H1 (cell line): Measurements from ENCODE around the gene TGOLN2. TPM values are rescaled to one million over a fixed set of nuclear protein-coding genes. Genes with fewer than 3 reads are reported as not detected.

Source experiments
- CTCF ChIA-PET: fragments of 300-600 bp; sonication (Branson Sonifier 250); formaldehyde crosslinking; loops from one replicate; lab custom pipeline; 2021; ENCODE audit not compliant: partially characterized antibody; lab: Charles Lee
- POLR2A ChIA-PET: fragments of 300-600 bp; sonication (Branson Sonifier 250); formaldehyde crosslinking; loops from one replicate; lab custom pipeline; 2021; ENCODE audit warnings: inconsistent platforms; ENCODE audit not compliant: partially characterized antibody; lab: Charles Lee
- DNase-seq, 2 experiments: peaks; one replicate each; pipeline versions ENCODE4 v3.0.0 to v3.0.0-alpha.2; 2010 to 2022; ENCODE audit warnings: low spot score in 2 of 2, low read depth in 1 of 2, mixed read lengths in 1 of 2
- FAIRE-seq: peaks from 2 replicates; lab custom pipeline; 2011; peaks lifted over from hg19 to GRCh38; lab: Jason Lieb, UNC
- H2AFZ ChIP-seq: 2 replicates; pipeline ENCODE4 v1.8.1; 2012; ENCODE audit warnings: low read length, inconsistent platforms
- H2AK5ac ChIP-seq: 2 replicates; pipeline ENCODE4 v1.6.1; 2013; ENCODE audit warnings: low read depth, low read length
- H2BK120ac ChIP-seq: replicated peaks from 2 replicates; pipeline ENCODE3; 2013; ENCODE audit warnings: low read depth, low read length, inconsistent platforms
- H2BK12ac ChIP-seq: 2 replicates; pipeline ENCODE4 v1.6.1; 2013; ENCODE audit warnings: low read depth, low read length
- H2BK15ac ChIP-seq: 2 replicates; pipeline ENCODE4 v1.6.1; 2013; ENCODE audit warnings: low read length
- H2BK20ac ChIP-seq: 2 replicates; pipeline ENCODE4 v1.6.1; 2013; ENCODE audit warnings: low read length
- H2BK5ac ChIP-seq: 2 replicates; pipeline ENCODE4 v1.6.1; 2013; ENCODE audit warnings: low read depth, low read length
- H3K14ac ChIP-seq: 2 replicates; pipeline ENCODE4 v1.6.1; 2013; ENCODE audit warnings: inconsistent platforms; ENCODE audit not compliant: insufficient read length
- H3K18ac ChIP-seq: 2 replicates; pipeline ENCODE4 v1.6.1; 2013; ENCODE audit warnings: low read length; ENCODE audit errors: extremely low read depth
- H3K23ac ChIP-seq: 2 replicates; pipeline ENCODE4 v1.6.1; 2013; ENCODE audit warnings: inconsistent platforms; ENCODE audit not compliant: insufficient read length
- H3K23me2 ChIP-seq: 2 replicates; pipeline ENCODE4 v1.6.1; 2013; ENCODE audit warnings: low read depth, low read length
- H3K27ac ChIP-seq: 2 replicates; pipeline ENCODE4 v1.6.1; 2011; ENCODE audit warnings: low read depth, low read length, inconsistent platforms
- H3K27me3 ChIP-seq, 4 experiments: replicated peaks in 1 of 4; 1 replicate in 1 of 4; 2 replicates in 3 of 4; pipeline versions ENCODE4 v1.6.1 to v1.8.1; 2011 to 2013; ENCODE audit warnings: low read length in 3 of 4, mild to moderate bottlenecking in 3 of 4, inconsistent platforms in 2 of 4, mixed read lengths in 2 of 4, moderate library complexity in 1 of 4; ENCODE audit not compliant: control insufficient read depth in 3 of 4, insufficient read depth in 3 of 4; ENCODE audit errors: extremely low read depth in 1 of 4
- H3K36me3 ChIP-seq, 4 experiments: 2 replicates each; pipeline versions ENCODE4 v1.6.1 to v1.8.1; 2011 to 2013; ENCODE audit warnings: mild to moderate bottlenecking in 4 of 4, low read length in 3 of 4, moderate library complexity in 2 of 4, control low read depth in 1 of 4, inconsistent platforms in 1 of 4; ENCODE audit not compliant: insufficient read depth in 4 of 4, control insufficient read depth in 2 of 4
- H3K4ac ChIP-seq: replicated peaks from 2 replicates; pipeline ENCODE3; 2013; ENCODE audit warnings: low read length, low read depth, mixed read lengths, inconsistent platforms; ENCODE audit not compliant: insufficient read length
- H3K4me1 ChIP-seq, 4 experiments: replicated peaks in 1 of 4; 1 replicate in 1 of 4; 2 replicates in 3 of 4; pipeline versions ENCODE4 v1.6.1 to v1.8.1; 2011 to 2013; ENCODE audit warnings: low read length in 3 of 4, inconsistent platforms in 2 of 4, mixed read lengths in 1 of 4; ENCODE audit not compliant: insufficient read depth in 4 of 4, control insufficient read depth in 3 of 4
- H3K4me2 ChIP-seq, 2 experiments: 2 replicates each; pipeline versions ENCODE4 v1.6.1 to v1.8.1; 2011 to 2013; ENCODE audit warnings: low read depth in 2 of 2, low read length in 2 of 2, control low read depth in 1 of 2, inconsistent platforms in 1 of 2, mild to moderate bottlenecking in 1 of 2; ENCODE audit not compliant: insufficient read depth in 1 of 2
- H3K4me3 ChIP-seq, 4 experiments: fragments of 200-600, 300-600 bp in 1 of 4; sonication (generic), shearing (Covaris generic), sonication (Bioruptor Twin) in 1 of 4; 2 replicates each; pipeline versions ENCODE4 v1.5.1 to v1.8.1; 2011 to 2016; ENCODE audit warnings: low read length in 4 of 4, low read depth in 3 of 4, control low read depth in 2 of 4, inconsistent platforms in 2 of 4, mild to moderate bottlenecking in 2 of 4, mixed read lengths in 1 of 4, moderate library complexity in 1 of 4; ENCODE audit not compliant: insufficient read depth in 2 of 4; ENCODE audit errors: extremely low read depth in 1 of 4
- H3K56ac ChIP-seq: replicated peaks from 2 replicates; pipeline ENCODE3; 2013; ENCODE audit warnings: low read depth, mild to moderate bottlenecking, mixed read lengths, low read length, inconsistent platforms; ENCODE audit not compliant: insufficient read length
- H3K79me1 ChIP-seq: 2 replicates; pipeline ENCODE4 v1.6.1; 2013; ENCODE audit warnings: low read depth, low read length, control low read depth
- H3K79me2 ChIP-seq, 2 experiments: 2 replicates each; pipeline versions ENCODE4 v1.6.1 to v1.8.1; 2012 to 2013; ENCODE audit warnings: low read length in 2 of 2, mild to moderate bottlenecking in 2 of 2, inconsistent platforms in 1 of 2; ENCODE audit not compliant: insufficient read depth in 2 of 2, control insufficient read depth in 1 of 2
- H3K9ac ChIP-seq, 4 experiments: replicated peaks in 1 of 4; 1 replicate in 1 of 4; 2 replicates in 3 of 4; pipeline versions ENCODE4 v1.6.1 to v1.8.1; 2011 to 2013; ENCODE audit warnings: low read depth in 3 of 4, low read length in 3 of 4, control low read depth in 2 of 4, mild to moderate bottlenecking in 2 of 4, moderate library complexity in 2 of 4, inconsistent platforms in 1 of 4; ENCODE audit errors: extremely low read depth in 1 of 4
- H3K9me3 ChIP-seq, 2 experiments: 2 replicates each; pipeline versions ENCODE4 v1.6.1 to v1.8.1; 2012 to 2013; ENCODE audit warnings: mild to moderate bottlenecking in 2 of 2, moderate library complexity in 2 of 2, control low read depth in 1 of 2, inconsistent platforms in 1 of 2, low read depth in 1 of 2, low read length in 1 of 2, mixed read lengths in 1 of 2; ENCODE audit not compliant: insufficient read depth in 2 of 2
- H4K20me1 ChIP-seq, 2 experiments: replicated peaks in 1 of 2; 2 replicates each; pipeline versions ENCODE3 to v1.8.1; 2011 to 2013; ENCODE audit warnings: inconsistent platforms in 2 of 2, low read length in 2 of 2, mild to moderate bottlenecking in 1 of 2; ENCODE audit not compliant: insufficient read depth in 2 of 2, control insufficient read depth in 1 of 2
- H4K5ac ChIP-seq: 2 replicates; pipeline ENCODE4 v1.6.1; 2013; ENCODE audit warnings: low read length, low read depth, mixed read lengths, inconsistent platforms; ENCODE audit not compliant: insufficient read length
- H4K8ac ChIP-seq: 2 replicates; pipeline ENCODE4 v1.8.0; 2013; ENCODE audit warnings: mild to moderate bottlenecking, moderate library complexity, low read length, inconsistent platforms; ENCODE audit not compliant: insufficient read depth; ENCODE audit errors: extremely low read depth
- H4K91ac ChIP-seq: replicated peaks from 2 replicates; pipeline ENCODE3; 2013; ENCODE audit warnings: low read length, mixed read lengths, inconsistent platforms; ENCODE audit not compliant: insufficient read length
- POLR2A ChIP-seq, 2 experiments: IDR thresholded peaks; 1 replicate in 1 of 2; 2 replicates in 1 of 2; pipeline ENCODE4 v1.6.1; 2011; ENCODE audit warnings: low read depth in 2 of 2, low read length in 2 of 2, mild to moderate bottlenecking in 2 of 2; ENCODE audit errors: control extremely low read depth in 1 of 2
- POLR2AphosphoS5 ChIP-seq: IDR thresholded peaks from 2 replicates; pipeline ENCODE4 v1.6.1; 2011; ENCODE audit warnings: low read depth, low read length
- POU5F1 ChIP-seq: IDR thresholded peaks from 2 replicates; pipeline ENCODE4 v1.6.1; 2011; ENCODE audit warnings: low read depth, mild to moderate bottlenecking, low read length, moderate library complexity
- WGBS, 2 experiments: shearing (Covaris generic) in 1 of 2; methylation state at CpG; one replicate each; pipeline versions ENCODE4 v1.1.6 to v1.1.7; 2013 to 2015; ENCODE audit warnings: low lambda C conversion rate in 2 of 2, mixed read lengths in 2 of 2, inconsistent platforms in 1 of 2, low coverage in 1 of 2, missing lambda C conversion rate in 1 of 2; ENCODE audit not compliant: insufficient replicate concordance in 2 of 2, insufficient coverage in 1 of 2, insufficient read length in 1 of 2; ENCODE audit errors: extremely low coverage in 1 of 2, missing lambda C conversion rate in 1 of 2; 5-methylcytosine and 5-hydroxymethylcytosine counted together
- polyA plus RNA-seq, 7 experiments: library from polyadenylated mRNA; depleted of rRNA in 3 of 7; stranded (reverse) in 5 of 7; unstranded in 2 of 7; fragments of >200 nt in 5 of 7; fragments of 200-250 nt in 2 of 7; gene quantifications; 1 replicate in 5 of 7; 2 replicates in 1 of 7; 4 replicates in 1 of 7; pipeline versions ENCODE4 v1.2.1 to v1.2.3, GENCODE V29; 2011 to 2013; ENCODE audit warnings: missing spikeins in 2 of 7, mixed read lengths in 2 of 7
- total RNA-seq: library from RNA; stranded (reverse); fragmentation: NEBNext Ultra II Directional; extraction: Animal tissue kit (Norgen Biotek cat#: 25700); gene quantifications from 2 replicates; pipeline ENCODE4 v1.2.1, GENCODE V29; 2021

TGOLN2 gene
- total and polyA plus RNA-seq, 2 of the 8 experiments (the other 6 are each of a cell fraction or from before 2014, with no cell fraction given), result 33.9 to 38.9 TPM

GRCh38 chr2:85314884-85315242, 12.9 kb downstream of the TGOLN2 start:
- Histone ChIP-seq H2AFZ (no peak overlapping the region), H4K91ac (no peak overlapping the region), H2BK5ac (no peak overlapping the region), H4K20me1 (peaks cover 2 to 9% of the 10 kb centered on the region in 2 experiments), H2AK5ac (no peak overlapping the region), H3K4me3 (no peak overlapping the region), H3K4me1 (peaks cover 0 to 1% (median under 1%) of the 10 kb centered on the region in 4 experiments; a peak in 3 of 7 replicates), H3K56ac (no peak overlapping the region), H3K23ac (no peak overlapping the region), H3K4ac (no peak overlapping the region), H2BK12ac (no peak overlapping the region), H3K9ac (no peak overlapping the region), H2BK120ac (no peak overlapping the region), H3K14ac (no peak overlapping the region), H3K18ac (no peak overlapping the region), H4K8ac (no peak overlapping the region), H3K9me3 (no peaks in the 10 kb centered on the region), H3K4me2 (no peak overlapping the region), H3K79me1 (no peaks in the 10 kb centered on the region; the same call in 1 of the 2 replicates), H3K23me2 (no peaks in the 10 kb centered on the region), H3K27me3 (no peaks in the 10 kb centered on the region), H2BK20ac (no peak overlapping the region), H3K36me3 (peaks cover 3 to 23% (median 6%) of the 10 kb centered on the region in 4 experiments; a peak in 5 of 8 replicates), H4K5ac (no peak overlapping the region), H2BK15ac (no peak overlapping the region), H3K79me2 (no peaks in the 10 kb centered on the region; a peak in 1 of 4 replicates), H3K27ac (no peak overlapping the region)
- TF ChIP-seq POLR2AphosphoS5, result peak; percentile 25; the same call in 1 of the 2 replicates
- no peak for TF ChIP-seq POU5F1
- TF ChIP-seq POLR2A (IDR thresholded peaks at IDR 0.05; ENCODE audit: control extremely low read depth in 1 of 2, low read depth in 2 of 2, low read length in 2 of 2), result 0 out of 3 replicates have a peak, but pooled peaks of 1 of the 2 experiments have one; percentile 33
- DNase-seq, result no peak
- POLR2A ChIA-PET, result interaction anchor here (0.6 to 9.1 kb wide), 9 partner anchors 11 to 246 kb away, joined by 3 to 70 read pairs (median 3); partner anchors contain the start of genes ELMOD3, MAT2A, RETSAT and TGOLN2
- WGBS, 2 experiments, result 91% methylated on average over 10 of the region's 10 CpGs; no CpG with 5 or more reads in 1 of the 2 experiments
- CTCF ChIA-PET, result interaction anchor here (0.6 to 1.9 kb wide), 9 partner anchors 11 to 248 kb away, joined by 3 to 13 read pairs (median 4); no protein-coding TSS in a partner anchor
- FAIRE-seq, result no peak
